GM21528 (cell line): ENCODE results near the gene RAE1.
"Not testable (repeated sequence)": the region's sequence is repeated elsewhere in the genome, so short reads cannot be mapped to it uniquely, and the experiment has no call there.

Experiments
- ATAC-seq: cut with Tn5 transposase; IDR thresholded peaks from one replicate; pipeline ENCODE4 v1.9.1; 2021; ENCODE audit warnings: mild to moderate bottlenecking, moderate library complexity; ENCODE audit not compliant: unreplicated experiment, low FRiP score

The RAE1 gene

GRCh38 chr20:57411406-57412283 is 60.6 kb downstream of the RAE1 start:
- ATAC-seq, result no peak

- ATAC-seq, result no peak
These were observed 61.4 kb downstream of the RAE1 start for GRCh38 chr20:57412347-57413029.

- no peak for ATAC-seq
These were observed 62.9 kb downstream of the RAE1 start for GRCh38 chr20:57413986-57414385.

- no peak for ATAC-seq
These were observed 64.0 kb downstream of the RAE1 start for GRCh38 chr20:57414867-57415592.

GRCh38 chr20:57415771-57416170 is 64.7 kb downstream of the RAE1 start:
- ATAC-seq, result no peak

GRCh38 chr20:57416296-57417022 is 65.4 kb downstream of the RAE1 start:
- no peak for ATAC-seq

GRCh38 chr20:57417051-57417689 is 66.1 kb downstream of the RAE1 start:
- no peak for ATAC-seq

GRCh38 chr20:57417830-57418780 is 67.0 kb downstream of the RAE1 start:
- ATAC-seq, result no peak

- ATAC-seq, result not testable (repeated sequence)
These were observed 68.4 kb downstream of the RAE1 start for GRCh38 chr20:57419479-57419878.

GRCh38 chr20:57420571-57421252 is 69.7 kb downstream of the RAE1 start:
- no peak for ATAC-seq

GRCh38 chr20:57421253-57422220 is 70.5 kb downstream of the RAE1 start:
- ATAC-seq, result no peak

- ATAC-seq, result no peak
These were observed 71.2 kb downstream of the RAE1 start for GRCh38 chr20:57422254-57422653.

GRCh38 chr20:57425150-57426013 is 74.3 kb downstream of the RAE1 start:
- ATAC-seq, result no peak

GRCh38 chr20:57426271-57426689 is 75.2 kb downstream of the RAE1 start:
- ATAC-seq, result no peak

- no peak for ATAC-seq
These were observed 75.8 kb downstream of the RAE1 start for GRCh38 chr20:57426831-57427230.
